Stomach (tissue), 9 donors: ENCODE results near the gene TNFRSF17. TPM values are rescaled to one million over a fixed set of nuclear protein-coding genes. Genes with fewer than 3 reads are reported as not detected.
"Not testable (repeated sequence)": the region's sequence is repeated elsewhere in the genome, so short reads cannot be mapped to it uniquely, and the experiment has no call there.

Experiments used
- DNase-seq, 2 donors: peaks; one replicate each; pipeline versions ENCODE4 v3.0.0 to v3.0.0-alpha.2; 2013 to 2019
- H3K27ac ChIP-seq, 5 donors: fragments of 200-600 bp in 4 of 5; sonication (generic) in 4 of 5; one replicate each; pipeline ENCODE4 v1.5.1; 2013 to 2019; ENCODE audit warnings: mild to moderate bottlenecking in 1 of 5, moderate library complexity in 1 of 5
- H3K27me3 ChIP-seq, 3 donors: fragments of 200-600 bp; sonication (generic); one replicate each; pipeline ENCODE4 v1.5.1; 2017 to 2019; ENCODE audit warnings: mixed run types in 1 of 3
- H3K36me3 ChIP-seq, 4 donors: fragments of 200-600 bp; sonication (generic); 1 replicate in 3 of 4; 2 replicates in 1 of 4; pipeline ENCODE4 v1.5.1; 2016 to 2019
- H3K4me1 ChIP-seq, 4 donors: fragments of 200-600 bp; sonication (generic); one replicate each; pipeline ENCODE4 v1.5.1; 2016 to 2019
- H3K4me3 ChIP-seq, 4 donors: fragments of 200-600 bp; sonication (generic) in 3 of 4; one replicate each; pipeline ENCODE4 v1.5.1; 2016 to 2019; ENCODE audit warnings: mild to moderate bottlenecking in 1 of 4
- H3K9me3 ChIP-seq, 4 donors: fragments of 200-600 bp; sonication (generic); one replicate each; pipeline ENCODE4 v1.5.1; 2016 to 2019
- CTCF ChIP-seq, 7 experiments: fragments of 450-650 bp in 4 of 7; fragments of 200-600 bp in 3 of 7; sonication (generic) in 3 of 7; IDR thresholded peaks; one replicate each; pipeline ENCODE4 v1.5.1; 2016 to 2019; ENCODE audit warnings: antibody characterized with exemption in 7 of 7, control low read depth in 2 of 7, mild to moderate bottlenecking in 1 of 7
- EP300 ChIP-seq: sonication (generic); formaldehyde crosslinking; IDR thresholded peaks from one replicate; pipeline ENCODE4 v1.6.1; 2017; ENCODE audit warnings: antibody characterized with exemption
- POLR2A ChIP-seq, 4 donors: fragments of 450-650 bp; IDR thresholded peaks; one replicate each; pipeline ENCODE4 v1.6.1; 2016; ENCODE audit warnings: antibody characterized with exemption in 4 of 4, control low read depth in 2 of 4, mild to moderate bottlenecking in 1 of 4, moderate library complexity in 1 of 4
- POLR2AphosphoS5 ChIP-seq, 3 donors: sonication (generic); formaldehyde crosslinking; IDR thresholded peaks; one replicate each; pipeline ENCODE4 v1.6.1; 2016; ENCODE audit warnings: antibody characterized with exemption in 3 of 3
- WGBS, 5 donors: extraction: QIAGEN DNeasy Blood & Tissue Kit in 3 of 5; methylation state at CpG; one replicate each; pipeline versions ENCODE4 v1.1.5 to v1.1.7; 2013 to 2018; 5-methylcytosine and 5-hydroxymethylcytosine counted together
- intact Hi-C: fragments of 100-400 bp; cut with DNase I; formaldehyde crosslinking; loops from one replicate; pipeline ENCODE4 v1.15.1; 2023; ENCODE audit warnings: low total_unique reads
- polyA plus RNA-seq, 3 donors: library from polyadenylated mRNA; stranded (reverse); fragments of 200-250 nt; gene quantifications; one replicate each; pipeline ENCODE4 v1.2.3, GENCODE V29; 2013
- total RNA-seq, 5 donors: library from RNA; depleted of rRNA; stranded (reverse); fragments of >200 nt; gene quantifications; one replicate each; pipeline versions ENCODE4 v1.1.0 to v1.2.3, GENCODE V29; 2014 to 2016
- donor health status: healthy with polysubstance abuse.
- donor health status: Bipolar disorder and iron deficiency.
- donor health status: healthy.

The TNFRSF17 gene
- total and polyA plus RNA-seq, 8 donors = 1.1 to 7.4 (median 1.8) TPM; not detected in 4

GRCh38 chr16:11955713-11956123 lies 9.3 kb upstream of the TNFRSF17 start:
- 43 to 76% (median 64%) methylated on average over 8 of the region's 8 CpGs for WGBS, 5 donors
- no peaks in the 10 kb centered on the region for H3K9me3 ChIP-seq
- no peaks in the 10 kb centered on the region for H3K4me1 ChIP-seq
- TF ChIP-seq EP300 = no peak
- no peak for TF ChIP-seq CTCF (IDR thresholded peaks at IDR 0.05)
- no peak for TF ChIP-seq POLR2A (IDR thresholded peaks at IDR 0.05)
- TF ChIP-seq POLR2AphosphoS5 (IDR thresholded peaks at IDR 0.05) = peak in 1 of 3 donors; percentile 32
- DNase-seq = no peak
- no peak overlapping the region for H3K4me3 ChIP-seq
- H3K36me3 ChIP-seq = no peaks in the 10 kb centered on the region
- peak overlapping the region in 1 of 5 donors; percentile 8 for H3K27ac ChIP-seq
- H3K27me3 ChIP-seq = no peaks in the 10 kb centered on the region
- intact Hi-C loops = no loop called here

- Histone ChIP-seq H3K9me3 (no peaks in the 10 kb centered on the region), H3K4me1 (no peaks in the 10 kb centered on the region), H3K27me3 (no peaks in the 10 kb centered on the region), H3K36me3 (no peaks in the 10 kb centered on the region), H3K27ac (no peak overlapping the region), H3K4me3 (no peak overlapping the region)
- intact Hi-C loops = no loop called here
- no peak for DNase-seq
- 90 to 97% (median 94%) methylated on average over 2 of the region's 2 CpGs for WGBS, 5 donors
- TF ChIP-seq POLR2A (IDR thresholded peaks at IDR 0.05) = no peak
- no peak for TF ChIP-seq EP300
- no peak for TF ChIP-seq CTCF (IDR thresholded peaks at IDR 0.05)
- no peak for TF ChIP-seq POLR2AphosphoS5 (IDR thresholded peaks at IDR 0.05)
These were observed 8.5 kb upstream of the TNFRSF17 start for GRCh38 chr16:11956558-11956957.

GRCh38 chr16:11957591-11958395 lies 7.2 kb upstream of the TNFRSF17 start:
- H3K27ac ChIP-seq = no peak overlapping the region
- WGBS, 5 donors = 76 to 92% (median 89%) methylated on average over 10 of the region's 10 CpGs
- no peak overlapping the region for H3K4me3 ChIP-seq
- H3K27me3 ChIP-seq = no peaks in the 10 kb centered on the region
- intact Hi-C loops = no loop called here
- H3K9me3 ChIP-seq = no peaks in the 10 kb centered on the region
- TF ChIP-seq EP300 (no peak), CTCF (IDR thresholded peaks at IDR 0.05) (no peak), POLR2AphosphoS5 (IDR thresholded peaks at IDR 0.05) (no peak)
- H3K36me3 ChIP-seq = no peaks in the 10 kb centered on the region
- DNase-seq = no peak
- H3K4me1 ChIP-seq = no peaks in the 10 kb centered on the region

GRCh38 chr16:11962457-11962856 lies 2.6 kb upstream of the TNFRSF17 start:
- not testable (repeated sequence) for H3K27ac ChIP-seq
- 80 to 93% (median 89%) methylated on average over 5 of the region's 5 CpGs for WGBS, 5 donors

GRCh38 chr16:11962978-11963377 lies 2.0 kb upstream of the TNFRSF17 start:
- H3K27me3 ChIP-seq, intact Hi-C loops, H3K9me3 ChIP-seq, H3K27ac ChIP-seq, H3K4me3 ChIP-seq, H3K4me1 ChIP-seq, H3K36me3 ChIP-seq, DNase-seq: not testable (repeated sequence)
- WGBS, 5 donors = 87 to 98% (median 94%) methylated on average over 11 of the region's 11 CpGs

More at GRCh38 chr16:11962457-11962856, 2.6 kb upstream of the TNFRSF17 start:
- H3K4me3 ChIP-seq, DNase-seq, H3K36me3 ChIP-seq, H3K27me3 ChIP-seq, H3K9me3 ChIP-seq, intact Hi-C loops, H3K4me1 ChIP-seq: not testable (repeated sequence)
